Transverse colon (tissue), 4 donors: ENCODE measurements around the gene MTPN.

Experiments
- EP300 ChIP-seq: sonication (generic); formaldehyde crosslinking; IDR thresholded peaks from one replicate; pipeline ENCODE4 v1.6.1; 2017; ENCODE audit warnings: antibody characterized with exemption, low read depth
- POLR2AphosphoS5 ChIP-seq, 3 donors: sonication (generic); formaldehyde crosslinking; IDR thresholded peaks; one replicate each; pipeline ENCODE4 v1.6.1; 2016; ENCODE audit warnings: antibody characterized with exemption in 3 of 3
- TF ChIP-seq, protein P1 (sequence below), 5 experiments: fragments of 200-600 bp in 3 of 5; fragments of 450-650 bp in 2 of 5; sonication (generic) in 3 of 5; IDR thresholded peaks; 1 replicate in 2 of 5; 2 replicates in 3 of 5; pipeline ENCODE4 v1.5.1; 2016 to 2017; ENCODE audit warnings: antibody characterized with exemption in 5 of 5, inconsistent platforms in 3 of 5, mild to moderate bottlenecking in 2 of 5, moderate library complexity in 1 of 5

GRCh38 chr7:135958173-135958572 lies 19.0 kb downstream of the MTPN start:
- TF ChIP-seq, protein P1, sequence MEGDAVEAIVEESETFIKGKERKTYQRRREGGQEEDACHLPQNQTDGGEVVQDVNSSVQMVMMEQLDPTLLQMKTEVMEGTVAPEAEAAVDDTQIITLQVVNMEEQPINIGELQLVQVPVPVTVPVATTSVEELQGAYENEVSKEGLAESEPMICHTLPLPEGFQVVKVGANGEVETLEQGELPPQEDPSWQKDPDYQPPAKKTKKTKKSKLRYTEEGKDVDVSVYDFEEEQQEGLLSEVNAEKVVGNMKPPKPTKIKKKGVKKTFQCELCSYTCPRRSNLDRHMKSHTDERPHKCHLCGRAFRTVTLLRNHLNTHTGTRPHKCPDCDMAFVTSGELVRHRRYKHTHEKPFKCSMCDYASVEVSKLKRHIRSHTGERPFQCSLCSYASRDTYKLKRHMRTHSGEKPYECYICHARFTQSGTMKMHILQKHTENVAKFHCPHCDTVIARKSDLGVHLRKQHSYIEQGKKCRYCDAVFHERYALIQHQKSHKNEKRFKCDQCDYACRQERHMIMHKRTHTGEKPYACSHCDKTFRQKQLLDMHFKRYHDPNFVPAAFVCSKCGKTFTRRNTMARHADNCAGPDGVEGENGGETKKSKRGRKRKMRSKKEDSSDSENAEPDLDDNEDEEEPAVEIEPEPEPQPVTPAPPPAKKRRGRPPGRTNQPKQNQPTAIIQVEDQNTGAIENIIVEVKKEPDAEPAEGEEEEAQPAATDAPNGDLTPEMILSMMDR (IDR thresholded peaks at IDR 0.05) = no peak
- TF ChIP-seq EP300 (no peak), POLR2AphosphoS5 (IDR thresholded peaks at IDR 0.05) (no peak)
